T-helper 1 cell treated with Interleukin-12 subunit alpha and Interleukin-12 subunit beta and Interleukin-4 antibody, amounts not matched to agents 30 μg/mL and 1 μg/mL, for 36 hours (primary cell): ENCODE measurements around the gene KLKB1.

ENCODE experiments used
- H3K27ac Mint-ChIP-seq: one replicate; pipeline ENCODE4 v1.8.0; 2021; ENCODE audit warnings: mild to moderate bottlenecking, mixed read lengths
- H3K27me3 Mint-ChIP-seq: one replicate; pipeline ENCODE4 v1.8.0; 2021; ENCODE audit warnings: low read depth, mixed read lengths
- H3K36me3 Mint-ChIP-seq: one replicate; pipeline ENCODE4 v1.8.0; 2021; ENCODE audit warnings: low read depth, mixed read lengths
- H3K4me1 Mint-ChIP-seq: one replicate; pipeline ENCODE4 v1.8.0; 2021; ENCODE audit warnings: low read depth, mixed read lengths
- H3K4me3 Mint-ChIP-seq: one replicate; pipeline ENCODE4 v1.8.0; 2021; ENCODE audit warnings: mild to moderate bottlenecking, moderate library complexity, mixed read lengths
- H3K9me3 Mint-ChIP-seq: one replicate; pipeline ENCODE4 v1.8.0; 2021; ENCODE audit warnings: mixed read lengths

The KLKB1 gene

DNA sequence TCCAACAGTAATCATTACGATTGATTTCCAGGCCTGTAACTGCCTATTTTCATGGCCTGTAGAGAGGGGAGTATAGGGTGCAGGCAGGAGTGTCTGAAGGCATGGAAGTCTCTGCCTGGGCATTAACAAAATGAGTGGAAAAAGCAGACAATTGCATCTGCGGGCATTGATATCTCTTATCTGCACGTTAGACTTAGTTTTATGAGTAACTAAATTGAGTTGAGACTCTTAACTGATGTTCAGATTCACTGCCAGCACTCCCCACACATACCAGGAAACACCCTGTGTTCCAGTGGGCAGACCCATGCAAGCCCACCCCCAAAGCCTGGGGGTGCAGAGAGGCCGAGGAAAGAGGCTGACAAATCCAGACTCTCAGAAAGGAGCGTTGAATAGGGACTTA lies 72.0 kb downstream of the KLKB1 start:
- Mint-ChIP-seq H3K27me3 (peaks cover 20% of the 10 kb centered on the region), H3K4me3 (no peak overlapping the region), H3K9me3 (no peaks in the 10 kb centered on the region), H3K4me1 (peaks cover 3% of the 10 kb centered on the region), H3K27ac (no peak overlapping the region), H3K36me3 (no peaks in the 10 kb centered on the region)

DNA sequence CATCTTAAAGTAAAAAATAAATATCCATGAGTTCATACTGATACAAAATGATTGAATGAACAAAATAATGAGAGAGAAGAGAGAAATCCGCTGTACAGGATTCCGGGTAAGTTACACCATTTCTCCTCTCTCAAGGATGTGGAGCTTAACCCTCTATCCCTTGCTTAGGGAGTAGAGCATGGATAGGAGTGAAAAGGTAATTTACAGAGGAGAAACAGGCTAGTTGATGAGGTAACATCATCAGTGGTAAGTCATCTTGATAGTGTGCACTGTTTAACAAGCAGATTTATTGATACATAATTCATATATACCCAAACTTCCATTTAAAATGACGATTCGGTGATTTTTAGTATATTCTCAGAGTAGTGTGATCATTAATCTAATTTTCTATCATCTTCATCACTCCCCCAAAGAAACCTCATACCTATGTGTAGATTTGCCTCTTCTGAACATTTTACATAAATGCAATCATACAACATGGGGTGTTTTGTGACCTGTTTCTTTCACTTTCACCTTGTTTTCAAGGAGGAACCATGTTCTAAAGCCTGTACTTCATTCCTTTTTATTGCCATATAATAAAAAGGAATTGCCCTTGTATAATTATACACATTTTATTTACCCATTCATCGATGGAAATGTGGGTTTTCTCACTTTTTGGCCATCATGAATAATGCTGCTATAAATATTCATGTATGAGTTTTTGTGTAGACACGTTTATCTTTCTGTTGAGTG lies 73.5 kb downstream of the KLKB1 start:
- H3K36me3 Mint-ChIP-seq = no peaks in the 10 kb centered on the region
- H3K9me3 Mint-ChIP-seq = no peaks in the 10 kb centered on the region
- H3K4me1 Mint-ChIP-seq = peaks cover 3% of the 10 kb centered on the region
- peaks cover 20% of the 10 kb centered on the region for H3K27me3 Mint-ChIP-seq
- no peak overlapping the region for H3K4me3 Mint-ChIP-seq
- no peak overlapping the region for H3K27ac Mint-ChIP-seq

GRCh38 chr4:186304216-186304615 lies 76.9 kb downstream of the KLKB1 start:
- Mint-ChIP-seq H3K27me3 (peaks cover 8% of the 10 kb centered on the region), H3K9me3 (no peaks in the 10 kb centered on the region), H3K4me1 (no peaks in the 10 kb centered on the region), H3K4me3 (no peak overlapping the region), H3K36me3 (no peaks in the 10 kb centered on the region), H3K27ac (no peak overlapping the region)

- Mint-ChIP-seq H3K9me3 (no peaks in the 10 kb centered on the region), H3K27me3 (peaks cover 1% of the 10 kb centered on the region), H3K4me3 (no peak overlapping the region), H3K27ac (no peak overlapping the region), H3K36me3 (no peaks in the 10 kb centered on the region), H3K4me1 (no peaks in the 10 kb centered on the region)
Measured at GRCh38 chr4:186304866-186305505, 77.7 kb downstream of the KLKB1 start.

- Mint-ChIP-seq H3K27ac (no peak overlapping the region), H3K4me3 (no peak overlapping the region), H3K9me3 (no peaks in the 10 kb centered on the region), H3K36me3 (no peaks in the 10 kb centered on the region), H3K4me1 (no peaks in the 10 kb centered on the region), H3K27me3 (no peaks in the 10 kb centered on the region)
Measured at GRCh38 chr4:186307497-186307896, 80.2 kb downstream of the KLKB1 start.

- H3K27me3 Mint-ChIP-seq = no peaks in the 10 kb centered on the region
- H3K9me3 Mint-ChIP-seq = no peaks in the 10 kb centered on the region
- no peaks in the 10 kb centered on the region for H3K36me3 Mint-ChIP-seq
- H3K4me3 Mint-ChIP-seq = no peak overlapping the region
- no peaks in the 10 kb centered on the region for H3K4me1 Mint-ChIP-seq
- no peak overlapping the region for H3K27ac Mint-ChIP-seq
Measured at GRCh38 chr4:186307916-186308315, 80.6 kb downstream of the KLKB1 start.
